GM10248 (cell line): ENCODE results near the gene SLC25A25.

Experiments
- CTCF ChIA-PET: fragments of 300-600 bp; sonication (Branson Sonifier 250); formaldehyde crosslinking; extraction: SDS; loops from one replicate; lab custom pipeline; 2021; ENCODE audit warnings: antibody characterized with exemption; lab: Yijun Ruan, JAX
- POLR2A ChIA-PET: fragments of 350-650 bp; sonication (Branson Sonifier 250); formaldehyde crosslinking; extraction: SDS; loops from one replicate; lab custom pipeline; 2020; ENCODE audit warnings: antibody characterized with exemption; lab: Yijun Ruan, JAX
- DNase-seq: peaks from one replicate; pipeline ENCODE4 v3.0.0; 2012; ENCODE audit errors: extremely low spot score
- CTCF ChIP-seq: IDR thresholded peaks from 2 replicates; pipeline ENCODE4 v1.5.1; 2012; ENCODE audit warnings: mild to moderate bottlenecking, low read depth; ENCODE audit errors: extremely low read depth, missing control alignments, control extremely low read depth

The SLC25A25 gene

GRCh38 chr9:128105538-128106175 lies 37.6 kb downstream of the SLC25A25 start:
- CTCF ChIA-PET = interaction anchor here (4.0 to 5.5 kb wide), 2 partner anchors 10 to 20 kb away, joined by 26 to 53 read pairs; no protein-coding TSS in a partner anchor
- DNase-seq = no peak
- TF ChIP-seq CTCF = no peak
- POLR2A ChIA-PET = no interaction called here

- no peak for TF ChIP-seq CTCF
- CTCF ChIA-PET = interaction anchor here (4.0 to 5.5 kb wide), 2 partner anchors 9 to 19 kb away, joined by 26 to 53 read pairs; no protein-coding TSS in a partner anchor
- POLR2A ChIA-PET = no interaction called here
- no peak for DNase-seq
Observed at GRCh38 chr9:128106181-128106939, 38.3 kb downstream of the SLC25A25 start.

- ChIA-PET CTCF (interaction anchor here (2.9 to 5.5 kb wide), 3 partner anchors 9 to 18 kb away, joined by 21 to 53 read pairs (median 26); no protein-coding TSS in a partner anchor), POLR2A (interaction anchor here (0.9 kb wide), 1 partner anchor 11 kb away, joined by 3 read pairs; no protein-coding TSS in a partner anchor)
- no peak for TF ChIP-seq CTCF
- no peak for DNase-seq
Observed at GRCh38 chr9:128106940-128107467, 39.0 kb downstream of the SLC25A25 start.

- POLR2A ChIA-PET = interaction anchor here (0.9 kb wide), 1 partner anchor 11 kb away, joined by 3 read pairs; no protein-coding TSS in a partner anchor
- CTCF ChIA-PET = interaction anchor here (1.5 to 4.0 kb wide), 3 partner anchors 10 to 18 kb away, joined by 3 to 26 read pairs (median 21); no protein-coding TSS in a partner anchor
Observed at GRCh38 chr9:128107468-128108268, 39.6 kb downstream of the SLC25A25 start.

GRCh38 chr9:128108269-128109049 lies 40.4 kb downstream of the SLC25A25 start:
- ChIA-PET POLR2A (interaction anchor here (0.6 kb wide), 1 partner anchor 238 kb away, joined by 3 read pairs; no protein-coding TSS in a partner anchor), CTCF (interaction anchor here (1.5 to 4.0 kb wide), 3 partner anchors 9 to 17 kb away, joined by 3 to 26 read pairs (median 21); no protein-coding TSS in a partner anchor)
- no peak for DNase-seq
- TF ChIP-seq CTCF = no peak

More at GRCh38 chr9:128107468-128108268, 39.6 kb downstream of the SLC25A25 start:
- TF ChIP-seq CTCF = no peak
- DNase-seq = no peak
